GM12873 (cell line): ENCODE data around the gene PKD2L2.

Source experiments
- TF ChIP-seq, protein P1 (sequence below): IDR thresholded peaks from 2 replicates; pipeline ENCODE4 v1.5.1; 2012; ENCODE audit warnings: low read depth, mild to moderate bottlenecking, moderate library complexity, low read length, control low read depth; ENCODE audit not compliant: insufficient read depth; ENCODE audit errors: missing control alignments

The PKD2L2 gene

GRCh38 chr5:137870647-137871339 lies 18.5 kb upstream of the PKD2L2 start:
- TF ChIP-seq, protein P1, sequence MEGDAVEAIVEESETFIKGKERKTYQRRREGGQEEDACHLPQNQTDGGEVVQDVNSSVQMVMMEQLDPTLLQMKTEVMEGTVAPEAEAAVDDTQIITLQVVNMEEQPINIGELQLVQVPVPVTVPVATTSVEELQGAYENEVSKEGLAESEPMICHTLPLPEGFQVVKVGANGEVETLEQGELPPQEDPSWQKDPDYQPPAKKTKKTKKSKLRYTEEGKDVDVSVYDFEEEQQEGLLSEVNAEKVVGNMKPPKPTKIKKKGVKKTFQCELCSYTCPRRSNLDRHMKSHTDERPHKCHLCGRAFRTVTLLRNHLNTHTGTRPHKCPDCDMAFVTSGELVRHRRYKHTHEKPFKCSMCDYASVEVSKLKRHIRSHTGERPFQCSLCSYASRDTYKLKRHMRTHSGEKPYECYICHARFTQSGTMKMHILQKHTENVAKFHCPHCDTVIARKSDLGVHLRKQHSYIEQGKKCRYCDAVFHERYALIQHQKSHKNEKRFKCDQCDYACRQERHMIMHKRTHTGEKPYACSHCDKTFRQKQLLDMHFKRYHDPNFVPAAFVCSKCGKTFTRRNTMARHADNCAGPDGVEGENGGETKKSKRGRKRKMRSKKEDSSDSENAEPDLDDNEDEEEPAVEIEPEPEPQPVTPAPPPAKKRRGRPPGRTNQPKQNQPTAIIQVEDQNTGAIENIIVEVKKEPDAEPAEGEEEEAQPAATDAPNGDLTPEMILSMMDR = no peak

GRCh38 chr5:137871571-137871970 lies 17.7 kb upstream of the PKD2L2 start:
- TF ChIP-seq, protein P1 = no peak

DNA sequence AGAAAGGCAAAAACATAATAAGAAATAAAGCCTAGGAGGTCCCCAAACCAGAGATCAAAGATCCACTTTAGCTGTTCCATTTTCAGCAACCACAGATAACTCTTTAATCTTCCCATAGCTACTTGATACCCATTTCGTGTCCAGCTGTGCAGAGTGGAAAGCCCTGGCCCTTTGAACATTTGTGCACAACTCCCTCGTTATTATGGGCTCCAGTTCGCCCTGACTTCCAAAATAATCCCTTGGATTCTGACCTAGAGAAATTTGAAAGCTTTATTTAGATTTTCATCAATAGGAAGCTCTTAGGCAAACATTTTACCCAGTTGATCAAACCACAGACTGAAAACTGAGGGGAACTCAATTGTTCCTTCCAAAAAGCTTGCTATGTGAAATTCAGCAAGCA lies 16.8 kb upstream of the PKD2L2 start:
- TF ChIP-seq, protein P1 = no peak

DNA sequence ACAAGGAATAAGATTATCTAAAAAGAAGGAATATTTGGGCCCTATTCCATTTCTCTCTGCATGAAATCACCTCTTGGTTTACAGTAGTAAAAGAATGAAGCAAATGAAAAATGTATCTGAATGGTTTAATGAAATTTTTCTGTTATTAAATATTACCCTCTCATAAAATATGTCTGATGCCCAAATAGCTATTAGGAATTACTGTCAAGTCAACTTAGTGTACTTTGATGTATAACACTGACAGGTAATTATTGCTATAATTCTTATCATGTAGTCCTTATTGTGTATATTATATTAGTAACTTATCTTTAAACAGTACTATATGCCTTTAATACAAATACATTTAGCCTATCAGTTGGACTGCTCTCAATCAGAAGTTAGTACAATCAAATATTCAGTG lies 13.2 kb upstream of the PKD2L2 start:
- TF ChIP-seq, protein P1 = no peak

DNA sequence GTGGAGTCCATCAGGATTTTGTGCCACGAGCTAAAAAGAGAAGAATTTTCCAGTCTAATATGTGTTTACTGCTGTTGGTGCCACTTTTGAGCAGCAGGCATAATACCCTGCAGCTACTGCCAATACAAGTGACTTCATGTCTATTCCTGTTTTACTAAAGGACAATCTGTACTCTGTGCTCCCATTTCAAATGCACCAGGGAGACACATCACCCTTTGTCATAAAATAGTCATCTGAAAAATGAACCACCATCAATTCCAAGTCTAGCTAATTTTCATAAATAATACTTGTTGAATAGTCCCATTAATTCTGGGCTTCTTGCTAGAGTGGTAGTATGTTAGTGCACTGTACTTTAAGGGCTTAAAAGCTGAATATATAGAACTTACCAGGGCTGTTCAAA lies 8.9 kb upstream of the PKD2L2 start:
- TF ChIP-seq, protein P1 = no peak

DNA sequence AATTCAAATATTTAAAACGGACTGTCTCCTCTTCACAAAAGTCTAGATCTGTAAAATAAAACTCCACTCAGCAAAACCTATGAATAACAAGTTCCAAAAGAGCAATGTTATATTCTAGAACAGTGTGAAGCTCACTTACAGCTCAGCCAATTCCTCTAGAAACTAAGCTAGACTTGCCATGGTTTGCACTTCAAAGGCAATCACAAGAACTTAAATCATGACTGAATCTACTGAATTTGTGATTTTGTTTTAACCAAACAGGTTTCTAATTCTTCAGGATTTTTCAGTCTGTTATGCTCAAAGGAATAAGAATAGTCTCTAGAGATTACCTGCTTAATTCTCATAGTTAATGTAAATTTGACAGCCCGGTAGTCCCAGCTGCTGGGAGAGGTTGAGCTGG lies 1.4 kb upstream of the PKD2L2 start:
- TF ChIP-seq, protein P1 = no peak

- TF ChIP-seq, protein P1 = no peak
These were observed 793 bp upstream of the PKD2L2 start for GRCh38 chr5:137888466-137888862.
